Activated CD4-positive, alpha-beta T cell treated with anti-CD3 and anti-CD28 coated beads for 36 hours (primary cell): ENCODE results near the gene ELL2. TPM values are rescaled to one million over a fixed set of nuclear protein-coding genes. Genes with fewer than 3 reads are reported as not detected.
A peak's percentile ranks its signal among the peaks of the same experiment; 100 is the strongest.
"Not testable (repeated sequence)": the region's sequence is repeated elsewhere in the genome, so short reads cannot be mapped to it uniquely, and the experiment has no call there.

ENCODE experiments used
- ATAC-seq: fragments of 200-7000 bp; cut with Tn5 transposase; one replicate; pipeline ENCODE4 v1.10.0; 2021; ENCODE audit warnings: mild to moderate bottlenecking, moderate library complexity
- CTCF ChIA-PET: fragments of 350-600 bp; sonication (Branson Sonifier 250); formaldehyde crosslinking; loops from one replicate; lab custom pipeline; 2021; ENCODE audit warnings: antibody characterized with exemption; lab: Charles Lee
- POLR2A ChIA-PET: fragments of 350-600 bp; sonication (Branson Sonifier 250); formaldehyde crosslinking; loops from one replicate; lab custom pipeline; 2021; ENCODE audit warnings: antibody characterized with exemption, inconsistent platforms; lab: Charles Lee
- DNase-seq: peaks from one replicate; pipeline ENCODE4 v3.0.0-alpha.2; 2020
- H3K27ac Mint-ChIP-seq: one replicate; pipeline ENCODE4 v1.8.0; 2021; ENCODE audit warnings: mixed read lengths
- H3K27me3 Mint-ChIP-seq: one replicate; pipeline ENCODE4 v1.8.0; 2021; ENCODE audit warnings: mixed read lengths
- H3K36me3 Mint-ChIP-seq: one replicate; pipeline ENCODE4 v1.8.0; 2021; ENCODE audit warnings: low read depth, mixed read lengths
- H3K4me1 Mint-ChIP-seq: one replicate; pipeline ENCODE4 v1.8.0; 2021; ENCODE audit warnings: mixed read lengths
- H3K4me3 Mint-ChIP-seq: one replicate; pipeline ENCODE4 v1.8.0; 2021; ENCODE audit warnings: mild to moderate bottlenecking, moderate library complexity, mixed read lengths
- H3K9me3 Mint-ChIP-seq: one replicate; pipeline ENCODE4 v1.8.0; 2021; ENCODE audit warnings: low read depth, mixed read lengths
- intact Hi-C, 2 experiments: fragments of 100-400 bp; cut with DNase I in 1 of 2; cut with micrococcal nuclease in 1 of 2; formaldehyde crosslinking; loops; one replicate each; pipeline versions ENCODE4 v1.14.2 to v1.15.1; 2022 to 2024; cut with DNase I, micrococcal nuclease
- total RNA-seq, 2 experiments: library from RNA; stranded (reverse); gene quantifications; one replicate each; pipeline ENCODE4 v1.2.3, GENCODE V29; 2021

Gene ELL2
- total RNA-seq, 2 experiments from 2014 or later = 87.6 to 131 TPM

DNA sequence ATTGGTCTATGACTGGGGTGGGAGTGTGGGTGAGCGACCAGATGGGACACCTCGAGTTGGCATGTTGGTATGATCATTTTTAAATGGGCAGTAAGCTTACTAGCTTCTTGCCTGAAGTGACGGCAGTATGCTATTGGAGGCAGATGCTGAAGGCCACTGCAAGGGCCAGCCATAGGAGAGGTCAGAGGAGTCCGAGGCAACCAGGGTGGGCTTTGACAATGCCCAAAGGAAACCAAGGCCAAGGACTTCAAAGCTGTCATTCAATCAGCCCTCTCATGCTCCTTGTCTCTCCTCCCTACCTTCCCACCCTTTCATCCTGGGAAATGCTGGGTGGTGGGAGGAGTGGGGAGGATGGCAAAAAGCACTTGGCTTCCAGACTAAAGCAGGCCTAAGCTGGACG is 82.0 kb downstream of the ELL2 start:
- ChIA-PET POLR2A (no interaction called here), CTCF (interaction anchor here (0.6 to 1.6 kb wide), 4 partner anchors 11 to 456 kb away, joined by 3 to 4 read pairs (median 4); no protein-coding TSS in a partner anchor)
- Mint-ChIP-seq H3K4me3 (no peak overlapping the region), H3K4me1 (peaks cover 6% of the 10 kb centered on the region), H3K36me3 (no peaks in the 10 kb centered on the region), H3K27ac (no peak overlapping the region), H3K9me3 (no peaks in the 10 kb centered on the region), H3K27me3 (no peaks in the 10 kb centered on the region)
- intact Hi-C loops = no loop called here
- DNase-seq (no peak), ATAC-seq (no peak)

DNA sequence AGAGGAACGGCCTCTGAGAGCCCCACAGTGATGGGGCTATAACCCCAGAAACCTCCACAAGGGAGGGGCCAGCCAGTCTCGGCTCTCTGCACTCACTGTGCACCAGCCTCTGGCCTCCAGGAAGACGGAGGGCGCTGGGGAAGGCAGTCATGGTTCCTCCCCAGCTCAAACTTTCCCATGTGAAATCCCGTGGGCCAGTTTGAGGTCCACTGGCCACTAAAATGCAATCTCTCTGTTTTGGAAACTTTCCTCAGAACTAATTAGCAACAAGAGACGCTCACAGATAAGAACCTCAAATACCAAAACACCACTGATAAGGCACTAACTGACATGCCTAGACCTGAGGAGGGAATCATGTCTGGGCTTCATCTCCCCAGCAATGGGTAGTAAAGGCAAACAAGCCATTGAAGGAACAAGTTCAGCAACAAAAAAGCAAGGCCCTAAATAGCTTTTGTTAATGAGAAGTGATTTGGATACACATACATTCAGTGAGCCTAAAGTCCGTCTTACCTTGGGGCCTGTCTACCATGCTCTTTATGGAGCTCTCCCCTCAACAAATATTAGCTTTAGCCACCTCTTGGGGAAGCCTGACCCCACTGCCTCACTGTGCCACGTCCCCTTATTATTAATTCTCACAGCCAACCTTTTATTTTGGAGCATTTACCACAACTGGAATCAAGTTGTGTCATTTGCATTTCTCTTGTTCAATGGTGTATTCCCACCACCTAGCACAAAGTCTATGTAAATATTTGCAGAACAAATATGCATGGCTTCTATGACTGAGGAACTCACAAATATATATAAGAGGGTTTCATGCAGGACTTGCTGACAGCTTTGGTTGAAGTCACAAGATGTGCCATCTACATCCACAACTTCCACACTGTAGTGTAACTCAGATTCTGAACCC is 83.0 kb downstream of the ELL2 start:
- H3K4me3 Mint-ChIP-seq = no peak overlapping the region
- H3K27ac Mint-ChIP-seq = no peak overlapping the region
- no peak for DNase-seq
- ChIA-PET CTCF (interaction anchor here (0.6 to 1.6 kb wide), 3 partner anchors 80 to 457 kb away, joined by 3 to 4 read pairs (median 4); no protein-coding TSS in a partner anchor), POLR2A (no interaction called here)
- intact Hi-C loops = no loop called here
- H3K9me3 Mint-ChIP-seq = no peaks in the 10 kb centered on the region
- H3K27me3 Mint-ChIP-seq = no peaks in the 10 kb centered on the region
- ATAC-seq = no peak
- no peaks in the 10 kb centered on the region for H3K36me3 Mint-ChIP-seq
- peaks cover 2% of the 10 kb centered on the region for H3K4me1 Mint-ChIP-seq

DNA sequence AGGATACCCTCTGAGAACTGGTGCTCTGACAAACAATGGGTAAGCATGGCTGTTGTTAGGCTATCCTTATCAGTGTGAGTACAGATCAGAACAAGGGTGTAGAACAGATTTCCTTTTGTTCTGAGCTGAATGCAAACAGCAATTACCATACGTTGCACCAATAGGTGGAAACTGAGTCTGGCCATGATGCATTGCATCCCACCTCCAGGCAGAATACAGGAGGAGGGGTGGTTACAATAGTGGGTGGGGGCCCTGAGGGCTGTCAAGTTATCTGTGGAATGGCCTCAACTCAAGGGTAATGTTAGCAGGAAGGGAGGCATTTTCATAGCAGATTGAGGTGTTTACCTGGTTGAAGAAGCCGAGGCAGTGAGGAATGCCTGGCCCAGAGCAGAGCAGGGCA is 84.9 kb downstream of the ELL2 start:
- ATAC-seq (no peak), DNase-seq (no peak)
- Mint-ChIP-seq H3K9me3 (no peaks in the 10 kb centered on the region), H3K27ac (no peak overlapping the region), H3K27me3 (no peaks in the 10 kb centered on the region), H3K36me3 (no peaks in the 10 kb centered on the region), H3K4me3 (no peak overlapping the region), H3K4me1 (peaks cover 6% of the 10 kb centered on the region)
- intact Hi-C loops = no loop called here
- ChIA-PET POLR2A (no interaction called here), CTCF (no interaction called here)

DNA sequence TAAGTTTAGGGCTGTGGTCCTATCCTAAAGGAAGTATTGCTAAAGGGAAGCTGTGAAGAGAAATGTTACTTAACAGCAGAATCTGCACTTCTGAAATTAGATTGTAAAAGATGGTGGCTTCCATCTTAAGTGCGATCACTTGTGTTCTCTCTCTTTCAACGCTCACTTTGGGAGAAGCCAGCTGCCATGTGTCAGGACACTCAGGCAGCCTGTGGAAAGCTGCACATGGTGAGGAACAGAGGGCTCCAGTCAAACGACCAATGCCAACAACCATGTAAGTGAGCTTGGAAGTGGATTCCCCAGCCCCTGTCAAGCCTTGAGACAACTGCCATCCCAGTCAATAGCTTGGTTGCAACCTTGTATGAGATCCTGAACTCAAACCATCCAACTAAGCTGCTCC is 87.4 kb downstream of the ELL2 start:
- POLR2A ChIA-PET = no interaction called here
- Mint-ChIP-seq H3K36me3 (no peaks in the 10 kb centered on the region), H3K4me3 (no peak overlapping the region), H3K27me3 (no peaks in the 10 kb centered on the region), H3K27ac (no peak overlapping the region), H3K4me1 (peaks cover 28% of the 10 kb centered on the region), H3K9me3 (no peaks in the 10 kb centered on the region)
- no peak for ATAC-seq
- DNase-seq = no peak
- intact Hi-C loops = loop anchor here in 1 of 2 experiments (5.0 kb wide), 2 partner anchors 198 to 1093 kb away; no protein-coding TSS in a partner anchor
- CTCF ChIA-PET = interaction anchor here (0.9 kb wide), 1 partner anchor 210 kb away, joined by 3 read pairs; no protein-coding TSS in a partner anchor

DNA sequence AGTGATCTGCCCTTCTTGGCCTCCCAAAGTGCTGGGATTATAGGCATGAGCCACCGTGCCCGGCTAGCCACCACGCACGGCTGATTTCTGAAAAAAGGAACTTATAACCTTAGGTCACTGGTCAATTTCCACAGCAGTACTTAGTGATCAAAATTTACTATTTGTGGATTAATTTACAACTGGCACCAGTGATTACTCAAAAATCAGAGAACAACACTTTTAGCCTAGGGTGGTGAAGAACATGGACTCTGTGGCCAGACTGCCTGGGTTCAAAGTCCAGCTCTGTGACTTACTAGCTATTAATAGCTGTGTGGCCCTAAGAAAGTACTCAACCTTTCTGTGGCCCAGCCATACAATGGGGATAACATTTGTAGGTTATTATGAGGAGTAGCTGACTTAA is 88.3 kb downstream of the ELL2 start:
- POLR2A ChIA-PET = no interaction called here
- Mint-ChIP-seq H3K27me3 (no peaks in the 10 kb centered on the region), H3K9me3 (peaks cover 2% of the 10 kb centered on the region), H3K4me3 (no peak overlapping the region), H3K36me3 (no peaks in the 10 kb centered on the region), H3K4me1 (peaks cover 37% of the 10 kb centered on the region), H3K27ac (no peak overlapping the region)
- DNase-seq (no peak), ATAC-seq (no peak)
- intact Hi-C loops = loop anchor here in 1 of 2 experiments (5.0 kb wide), 2 partner anchors 199 to 1094 kb away; no protein-coding TSS in a partner anchor
- CTCF ChIA-PET = no interaction called here

DNA sequence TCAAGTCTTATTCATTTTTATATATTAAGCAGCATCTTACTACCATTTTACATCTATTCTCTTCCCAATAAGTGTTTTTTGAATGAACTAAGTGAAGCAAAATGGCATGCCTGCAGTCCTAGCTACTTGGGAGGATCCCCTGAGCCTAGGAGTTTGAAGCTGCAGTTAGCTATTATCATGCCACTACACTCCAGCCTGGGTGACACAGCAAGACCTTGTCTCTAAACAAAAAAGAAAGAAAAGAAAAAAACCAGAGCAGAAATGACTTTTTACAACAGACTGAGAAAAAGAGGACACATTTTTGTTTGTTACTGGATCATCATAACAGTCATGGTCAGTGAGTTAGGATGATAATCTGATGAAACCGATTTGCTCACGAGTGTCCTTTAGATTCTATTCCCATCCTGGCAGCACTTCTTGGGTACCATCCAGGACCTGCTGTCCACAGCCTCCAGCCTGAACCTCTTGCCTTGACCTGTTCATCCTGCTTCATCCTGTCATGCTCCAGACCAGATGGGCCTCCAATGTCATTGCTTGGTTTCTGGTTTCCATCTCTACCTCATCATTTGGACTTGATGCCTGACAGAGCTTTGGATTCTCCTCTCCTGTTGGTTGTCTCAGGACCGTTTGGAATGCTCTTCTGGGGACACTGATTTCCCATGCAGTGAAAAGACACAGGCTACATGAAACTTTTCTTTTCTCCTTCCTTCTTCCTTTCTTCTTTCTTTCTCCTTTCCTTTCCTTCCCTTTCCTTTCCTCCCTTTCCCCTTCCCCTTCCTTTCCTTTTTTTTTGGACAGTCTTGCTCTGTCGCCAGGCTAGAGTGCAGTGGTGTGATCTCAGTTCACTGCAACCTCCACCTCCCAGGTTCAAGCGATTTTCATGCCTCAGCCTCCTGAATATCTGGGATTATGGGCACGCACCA is 89.0 kb downstream of the ELL2 start:
- H3K9me3 Mint-ChIP-seq = peaks cover 3% of the 10 kb centered on the region
- H3K4me1 Mint-ChIP-seq = peaks cover 43% of the 10 kb centered on the region
- H3K4me3 Mint-ChIP-seq = no peak overlapping the region
- POLR2A ChIA-PET = no interaction called here
- H3K36me3 Mint-ChIP-seq = peaks cover 2% of the 10 kb centered on the region
- intact Hi-C loops = loop anchor here in 1 of 2 experiments (5.0 kb wide), 2 partner anchors 200 to 1095 kb away; no protein-coding TSS in a partner anchor
- ATAC-seq (no peak), DNase-seq (no peak)
- CTCF ChIA-PET = interaction anchor here (1.6 to 3.3 kb wide), 2 partner anchors 91 to 464 kb away, joined by 5 to 15 read pairs; no protein-coding TSS in a partner anchor
- no peak overlapping the region for H3K27ac Mint-ChIP-seq
- no peaks in the 10 kb centered on the region for H3K27me3 Mint-ChIP-seq

DNA sequence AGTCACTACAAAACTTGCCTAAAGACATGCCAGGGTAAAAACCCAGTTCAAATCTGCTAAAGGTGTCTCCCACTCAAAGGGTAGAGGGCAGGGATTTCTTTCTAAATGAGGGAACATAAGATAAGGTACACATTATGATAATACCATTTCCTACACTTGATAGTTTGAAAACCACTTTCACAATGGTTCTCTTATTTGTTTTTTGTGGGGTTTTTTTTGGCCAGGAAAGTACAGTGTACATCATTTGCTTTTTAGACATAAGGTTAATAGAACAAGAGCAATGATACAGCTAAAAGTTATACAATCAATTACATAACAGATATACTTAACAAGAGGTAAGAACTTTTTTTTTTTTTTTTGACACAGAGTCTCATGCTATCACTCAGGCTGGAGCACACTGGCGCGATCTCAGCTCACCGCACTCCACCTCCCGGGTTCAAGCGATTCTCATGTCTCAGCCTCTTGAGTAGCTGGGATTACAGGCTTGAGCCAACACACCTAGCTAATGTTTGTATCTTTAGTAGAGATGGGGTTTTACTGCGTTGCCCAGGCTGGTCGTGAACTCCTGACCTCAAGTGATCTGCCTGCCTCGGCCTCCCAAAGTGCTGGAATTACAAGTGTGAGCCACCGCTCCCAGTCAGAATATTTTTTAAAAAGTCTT is 90.4 kb downstream of the ELL2 start:
- peak overlapping the region; percentile 98 for H3K27ac Mint-ChIP-seq
- DNase-seq (no peak), ATAC-seq (no peak)
- POLR2A ChIA-PET = interaction anchor here (0.6 to 2.5 kb wide), 3 partner anchors 9 to 208 kb away, joined by 3 to 8 read pairs (median 4); no protein-coding TSS in a partner anchor
- H3K9me3 Mint-ChIP-seq = peaks cover 3% of the 10 kb centered on the region
- CTCF ChIA-PET = interaction anchor here (0.5 to 3.3 kb wide), 6 partner anchors 12 to 472 kb away, joined by 3 to 17 read pairs (median 4); no protein-coding TSS in a partner anchor
- no peak overlapping the region for H3K4me3 Mint-ChIP-seq
- peaks cover 3% of the 10 kb centered on the region for H3K36me3 Mint-ChIP-seq
- peaks cover 55% of the 10 kb centered on the region for H3K4me1 Mint-ChIP-seq
- H3K27me3 Mint-ChIP-seq = no peaks in the 10 kb centered on the region
- intact Hi-C loops = loop anchor here (2.0 to 5.0 kb wide), 6 partner anchors 48 to 1096 kb away; partner anchors contain the start of gene GLRX (in 1 of the 2)

DNA sequence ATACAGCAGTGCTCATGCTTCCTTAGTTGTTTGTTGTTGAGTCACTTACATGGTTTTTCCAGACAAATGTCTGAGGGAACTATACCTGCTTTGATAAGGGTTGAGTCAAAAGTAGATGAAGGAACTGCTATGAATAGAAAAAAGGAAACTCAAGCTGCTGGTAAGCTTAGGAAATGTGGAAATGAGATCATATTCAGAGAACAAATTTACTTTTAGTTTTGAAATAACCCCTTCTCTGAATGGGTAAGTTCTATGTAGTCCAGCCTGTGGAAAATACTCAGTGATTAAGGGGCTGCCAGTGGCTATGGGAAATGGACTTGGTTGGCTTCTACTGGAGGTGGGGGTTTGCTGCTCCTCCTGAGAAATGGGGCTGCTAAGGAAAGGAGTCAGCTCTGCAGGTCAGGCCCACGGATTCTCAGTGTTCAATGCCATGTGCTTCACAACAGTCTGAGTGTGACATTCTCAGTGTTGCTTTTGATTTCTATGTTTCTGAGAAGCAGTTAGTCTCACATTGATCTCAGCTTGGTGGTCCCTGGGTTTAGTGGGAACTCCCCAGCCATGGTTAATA is 91.5 kb downstream of the ELL2 start:
- H3K27me3 Mint-ChIP-seq = no peaks in the 10 kb centered on the region
- peaks cover 3% of the 10 kb centered on the region for H3K9me3 Mint-ChIP-seq
- ChIA-PET CTCF (interaction anchor here (0.8 to 3.3 kb wide), 9 partner anchors 9 to 833 kb away, joined by 3 to 17 read pairs (median 5); no protein-coding TSS in a partner anchor), POLR2A (interaction anchor here (0.5 to 2.5 kb wide), 7 partner anchors 8 to 792 kb away, joined by 3 to 8 read pairs (median 3); partner anchors contain the start of genes CAST and RFESD)
- intact Hi-C loops = loop anchor here (1.0 to 5.0 kb wide), 12 partner anchors 8 to 1097 kb away; partner anchors contain the start of genes CAST (in 1 of the 2) and GLRX (in 1 of the 2)
- peak overlapping the region; percentile 98 for H3K27ac Mint-ChIP-seq
- peaks cover 62% of the 10 kb centered on the region for H3K4me1 Mint-ChIP-seq
- ATAC-seq (peak; percentile 78), DNase-seq (peak; percentile 70)
- peak overlapping the region; percentile 63 for H3K4me3 Mint-ChIP-seq
- H3K36me3 Mint-ChIP-seq = peaks cover 3% of the 10 kb centered on the region

DNA sequence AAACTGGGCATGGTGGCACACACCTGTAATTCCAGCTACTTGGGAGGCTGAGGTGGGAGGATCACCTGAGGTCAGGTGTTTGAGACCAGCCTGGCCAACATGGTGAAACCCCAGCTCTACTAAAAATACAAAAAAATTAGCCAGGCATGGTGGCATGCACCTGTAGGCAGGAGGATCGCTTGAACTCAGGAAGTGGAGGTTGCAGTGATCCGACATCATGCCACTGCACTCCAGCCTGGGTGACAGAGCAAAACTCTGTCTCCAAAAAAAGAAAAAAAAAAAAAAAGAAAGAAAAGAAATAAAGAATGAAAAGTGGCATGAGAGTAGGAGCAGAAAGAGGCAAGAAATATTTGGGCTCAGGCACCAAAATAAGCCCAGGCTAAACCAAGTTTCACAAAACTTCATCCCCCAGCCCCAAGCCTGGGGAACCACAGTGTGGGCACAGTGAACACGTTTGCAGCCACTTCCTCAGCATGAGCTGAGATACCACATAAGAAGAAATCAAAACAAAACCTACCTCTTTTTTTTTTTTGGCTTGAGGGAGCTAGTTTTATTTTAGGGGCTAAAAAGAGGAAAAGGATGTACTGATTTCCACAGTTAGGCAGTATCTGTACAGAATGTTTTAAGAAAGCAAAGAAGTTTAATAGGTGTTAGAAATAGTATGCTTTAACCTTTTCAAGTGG is 92.3 kb downstream of the ELL2 start:
- peak; percentile 44 for ATAC-seq

More for the DNA sequence above, 92.3 kb downstream of the ELL2 start:
- peak overlapping the region; percentile 75 for H3K27ac Mint-ChIP-seq
- not testable (repeated sequence) for H3K9me3 Mint-ChIP-seq, H3K27me3 Mint-ChIP-seq, H3K36me3 Mint-ChIP-seq
- peak overlapping the region; percentile 43 for H3K4me3 Mint-ChIP-seq
- H3K4me1 Mint-ChIP-seq = peaks cover 69% of the 10 kb centered on the region
- CTCF ChIA-PET = interaction anchor here (0.6 to 3.3 kb wide), 9 partner anchors 8 to 476 kb away, joined by 3 to 17 read pairs (median 3); no protein-coding TSS in a partner anchor
- POLR2A ChIA-PET = interaction anchor here (1.0 to 2.5 kb wide), 5 partner anchors 7 to 246 kb away, joined by 3 to 8 read pairs (median 4); partner anchors contain the start of gene RFESD
- DNase-seq = peak; percentile 83
- intact Hi-C loops = loop anchor here in 1 of 2 experiments (10.0 kb wide), 1 partner anchor 945 kb away; no protein-coding TSS in a partner anchor
